GM12878 (cell line): ENCODE measurements around the gene SEPTIN6. TPM values are rescaled to one million over a fixed set of nuclear protein-coding genes. Genes with fewer than 3 reads are reported as not detected.

Experiments
- ATAC-seq: fragments of 200-7000 bp; cut with Tn5 transposase; 3 replicates; pipeline ENCODE4 v1.9.1; 2020; ENCODE audit warnings: mild to moderate bottlenecking, moderate library complexity
- BruUV-seq: library from RNA; stranded (reverse); fragments of 400-500 nt; replicated peaks from 2 replicates; lab custom pipeline; 2021; lab: Mats Ljungman, UMichigan
- CTCF ChIA-PET: fragments of 300-600 bp; sonication (Branson Sonifier 250); formaldehyde crosslinking; extraction: SDS; loops from one replicate; lab custom pipeline; 2021; ENCODE audit warnings: inconsistent platforms; lab: Yijun Ruan, JAX
- POLR2A ChIA-PET: fragments of 350-600 bp; formaldehyde crosslinking; extraction: SDS; loops from one replicate; lab custom pipeline; 2021; ENCODE audit warnings: inconsistent platforms; lab: Charles Lee
- RAD21 ChIA-PET: fragments of 300-600 bp; sonication (Branson Sonifier 250); formaldehyde crosslinking; loops from one replicate; lab custom pipeline; 2023; ENCODE audit warnings: antibody characterized with exemption; ENCODE audit not compliant: unreplicated experiment; lab: Charles Lee
- SMC1A ChIA-PET: fragments of 300-600 bp; sonication (Branson Sonifier 250); formaldehyde crosslinking; loops from one replicate; lab custom pipeline; 2023; ENCODE audit not compliant: unreplicated experiment, uncharacterized antibody; lab: Charles Lee
- DNase-seq: peaks from one replicate; pipeline ENCODE4 v3.0.0-alpha.2; 2011; ENCODE audit warnings: low read depth, low spot score
- FAIRE-seq: peaks from 3 replicates; lab custom pipeline; 2011; peaks lifted over from hg19 to GRCh38; lab: Jason Lieb, UNC
- H2AFZ ChIP-seq: 2 replicates; pipeline ENCODE4 v1.6.0; 2011; ENCODE audit warnings: low read depth, low read length, control low read depth; ENCODE audit not compliant: control insufficient read depth
- H3K27ac ChIP-seq: 2 replicates; pipeline ENCODE4 v1.5.1; 2011; ENCODE audit warnings: control low read depth; ENCODE audit not compliant: control insufficient read depth, insufficient read depth
- H3K27me3 ChIP-seq, 2 experiments: replicated peaks in 1 of 2; 2 replicates each; pipeline versions ENCODE4 v1.6.0 to v1.6.1; 2011; ENCODE audit warnings: low read length in 1 of 2; ENCODE audit not compliant: control insufficient read depth in 2 of 2, insufficient read depth in 2 of 2
- H3K36me3 ChIP-seq, 2 experiments: 2 replicates each; pipeline ENCODE4 v1.5.1; 2011; ENCODE audit warnings: low read length in 1 of 2; ENCODE audit not compliant: control insufficient read depth in 2 of 2, insufficient read depth in 2 of 2
- H3K4me1 ChIP-seq: 2 replicates; pipeline ENCODE4 v1.6.1; 2011; ENCODE audit warnings: mild to moderate bottlenecking, low read length, moderate library complexity, mixed read lengths; ENCODE audit not compliant: control insufficient read depth, insufficient read depth
- H3K4me2 ChIP-seq: 2 replicates; pipeline ENCODE4 v1.6.0; 2011; ENCODE audit warnings: control low read depth; ENCODE audit not compliant: control insufficient read depth, insufficient read depth
- H3K4me3 ChIP-seq: fragments of 200-600 bp; sonication (generic); 2 replicates; pipeline ENCODE4 v1.5.1; 2016
- H3K79me2 ChIP-seq: 2 replicates; pipeline ENCODE4 v1.6.0; 2011; ENCODE audit warnings: low read length; ENCODE audit not compliant: control insufficient read depth, insufficient read depth
- H3K9ac ChIP-seq: 2 replicates; pipeline ENCODE4 v1.8.0; 2011; ENCODE audit warnings: low read length, control low read depth, mixed read lengths; ENCODE audit not compliant: control insufficient read depth, insufficient read depth
- H3K9me3 ChIP-seq: replicated peaks from 3 replicates; pipeline ENCODE4 v1.5.1; 2011; ENCODE audit warnings: mild to moderate bottlenecking, low read length; ENCODE audit not compliant: control insufficient read depth, insufficient read depth
- H4K20me1 ChIP-seq: 2 replicates; pipeline ENCODE4 v1.6.0; 2011; ENCODE audit not compliant: control insufficient read depth, insufficient read depth
- EP300 ChIP-seq, 2 experiments: fragments of 150-350 bp in 1 of 2; IDR thresholded peaks; 2 replicates each; pipeline ENCODE4 v1.6.1; 2011 to 2012; ENCODE audit warnings: low read depth in 2 of 2, low read length in 2 of 2, borderline replicate concordance in 1 of 2, improper control_type of control experiment in 1 of 2, inconsistent platforms in 1 of 2; ENCODE audit not compliant: control insufficient read depth in 1 of 2
- FOS ChIP-seq: IDR thresholded peaks from 3 replicates; pipeline ENCODE4 v1.6.1; 2011; ENCODE audit warnings: borderline replicate concordance; ENCODE audit not compliant: insufficient read length; ENCODE audit errors: extremely low read depth
- GATAD2B ChIP-seq: fragments of 450-650 bp; conservative IDR thresholded peaks from 2 replicates; pipeline ENCODE4 v1.6.1; 2017; ENCODE audit warnings: low read depth, mild to moderate bottlenecking, moderate library complexity
- HDAC6 ChIP-seq: fragments of 200-600 bp; sonication (generic); IDR thresholded peaks from one replicate; pipeline ENCODE4 v1.8.0; 2017; ENCODE audit warnings: antibody characterized with exemption; ENCODE audit not compliant: unreplicated experiment
- NFIC ChIP-seq: IDR thresholded peaks from 2 replicates; pipeline ENCODE4 v1.6.1; 2012; ENCODE audit warnings: low read depth, mild to moderate bottlenecking, inconsistent platforms, low read length, moderate library complexity
- NR2C1 ChIP-seq: fragments of 450-650 bp; IDR thresholded peaks from 2 replicates; pipeline ENCODE4 v1.6.1; 2017; ENCODE audit warnings: antibody characterized with exemption, mild to moderate bottlenecking, moderate library complexity
- NR2F1 ChIP-seq: fragments of 450-650 bp; conservative IDR thresholded peaks from 2 replicates; pipeline ENCODE4 v1.6.1; 2017; ENCODE audit warnings: mild to moderate bottlenecking
- SMAD1 ChIP-seq: fragments of 450-650 bp; IDR thresholded peaks from 2 replicates; pipeline ENCODE4 v1.6.1; 2018; ENCODE audit warnings: mild to moderate bottlenecking, low read depth; ENCODE audit not compliant: partially characterized antibody
- ZNF274 ChIP-seq: IDR thresholded peaks from one replicate; pipeline ENCODE4 v1.8.0; 2011; ENCODE audit not compliant: insufficient read length, insufficient read depth
- WGBS: methylation state at CpG from one replicate; pipeline ENCODE4 v1.1.6; 2016; ENCODE audit warnings: low lambda C conversion rate; ENCODE audit not compliant: insufficient replicate concordance, insufficient coverage; ENCODE audit errors: missing lambda C conversion rate; 5-methylcytosine and 5-hydroxymethylcytosine counted together
- in situ Hi-C: fragments of 300-500 bp; cut with MboI; formaldehyde crosslinking; loops from 9 replicates; pipeline ENCODE4 v1.14.3; 2018; ENCODE audit warnings: mixed read lengths
- intact Hi-C: fragments of 100-400 bp; cut with micrococcal nuclease; formaldehyde crosslinking; loops from one replicate; pipeline ENCODE4 v1.14.2; 2022; ENCODE audit not compliant: unreplicated experiment
- polyA plus RNA-seq, 11 experiments: library from polyadenylated mRNA; depleted of rRNA in 4 of 11; unstranded in 6 of 11; stranded (reverse) in 5 of 11; fragments of >200 nt; fragmentation: Nextera tagmentation in 4 of 11; fragmentation: Illumina TruSeq in 1 of 11; extraction: Ambion mirVana in 4 of 11; extraction: Trizol in 1 of 11; gene quantifications; 1 replicate in 1 of 11; 2 replicates in 10 of 11; pipeline versions ENCODE4 v1.2.1 to v1.2.3, GENCODE V29; 2011 to 2016; ENCODE audit warnings: inconsistent platforms in 2 of 11, missing spikeins in 2 of 11, low read depth in 1 of 11
- total RNA-seq, 4 experiments: library from RNA; depleted of rRNA in 3 of 4; stranded (reverse); fragments of >200 nt in 3 of 4; fragmentation: Illumina TruSeq in 1 of 4; extraction: Trizol in 1 of 4; gene quantifications; 2 replicates each; pipeline versions ENCODE4 v1.2.1 to v1.2.3, GENCODE V29; 2013 to 2021
- TF ChIP-seq, protein P1 (sequence below): fragments of 450-650 bp; IDR thresholded peaks from 2 replicates; pipeline ENCODE4 v1.6.1; 2016; ENCODE audit warnings: mild to moderate bottlenecking
- TF ChIP-seq, protein P2 (sequence below): IDR thresholded peaks from 2 replicates; pipeline ENCODE4 v1.6.1; 2011; ENCODE audit warnings: borderline replicate concordance, low read depth, mild to moderate bottlenecking, moderate library complexity, low read length; ENCODE audit not compliant: insufficient read depth, poor library complexity, severe bottlenecking

SEPTIN6 gene
- total and polyA plus RNA-seq, 10 of the 15 experiments (the other 5 are each of a cell fraction or from before 2014, with no cell fraction given), result 37.2 to 353 (median 154) TPM

DNA sequence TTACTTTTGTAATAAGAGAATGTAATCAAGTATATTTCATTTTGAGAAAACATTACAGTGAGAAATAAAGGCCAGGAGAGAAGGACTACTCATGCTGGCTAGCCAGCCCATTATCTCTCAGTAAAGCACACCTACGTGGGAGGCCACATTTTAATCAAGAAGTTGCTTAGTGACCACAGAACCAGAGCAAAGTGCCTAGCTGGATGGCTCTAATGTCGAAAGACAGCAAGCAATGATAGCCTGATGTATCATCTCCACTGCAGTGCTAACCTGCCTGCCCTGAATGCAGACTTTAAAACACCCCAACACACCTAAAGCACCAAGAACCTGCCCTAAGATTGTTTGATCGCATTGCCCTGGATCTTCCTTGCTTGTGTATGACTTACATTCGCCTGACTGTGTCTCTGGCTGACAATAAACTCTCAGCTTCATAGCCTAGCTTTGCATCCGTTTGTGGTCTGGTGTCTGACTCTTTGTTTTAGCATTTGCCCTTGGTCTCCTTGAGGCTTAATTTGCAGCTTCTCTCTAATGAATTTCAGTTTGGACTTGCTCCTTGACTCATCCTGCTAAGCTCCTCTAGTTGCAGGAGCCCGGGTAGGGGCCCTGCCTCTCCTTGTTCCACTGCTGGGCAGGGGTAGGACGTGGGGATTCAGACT, 34.1 kb upstream of the SEPTIN6 start:
- FAIRE-seq (no peak), DNase-seq (no peak), ATAC-seq (peak; percentile 73)
- H3K9me3 ChIP-seq, result no peaks in the 10 kb centered on the region
- no peaks in the 10 kb centered on the region for H3K79me2 ChIP-seq
- no peak overlapping the region for H3K27ac ChIP-seq
- WGBS, result 45% methylated on average over 7 of the region's 7 CpGs
- H3K9ac ChIP-seq, result no peak overlapping the region
- no peak overlapping the region for H2AFZ ChIP-seq
- POLR2A ChIA-PET, result interaction anchor here (0.6 to 3.7 kb wide), 7 partner anchors 26 to 208 kb away, joined by 3 to 23 read pairs (median 3); no protein-coding TSS in a partner anchor
- no peaks in the 10 kb centered on the region for H4K20me1 ChIP-seq
- intact Hi-C loops, result no loop called here
- H3K27me3 ChIP-seq, result no peaks in the 10 kb centered on the region
- no peak overlapping the region for H3K4me3 ChIP-seq
- no peaks in the 10 kb centered on the region for H3K36me3 ChIP-seq
- CTCF ChIA-PET, result interaction anchor here (0.7 to 10.0 kb wide), 31 partner anchors 13 to 258 kb away, joined by 3 to 163 read pairs (median 4); partner anchors contain the start of gene SOWAHD
- no TSS peak for BruUV-seq
- RAD21 ChIA-PET, result interaction anchor here (0.7 to 5.0 kb wide), 25 partner anchors 8 to 211 kb away, joined by 3 to 60 read pairs (median 6); partner anchors contain the start of gene SEPTIN6
- no peak overlapping the region for H3K4me2 ChIP-seq
- SMC1A ChIA-PET, result interaction anchor here (0.7 to 8.2 kb wide), 25 partner anchors 11 to 249 kb away, joined by 3 to 166 read pairs (median 5); partner anchors contain the start of genes SEPTIN6 and SOWAHD
- no peaks in the 10 kb centered on the region for H3K4me1 ChIP-seq
- in situ Hi-C loops, result loop anchor here (5.0 kb wide), 1 partner anchor 105 kb away; no protein-coding TSS in a partner anchor
- TF ChIP-seq, protein P1, sequence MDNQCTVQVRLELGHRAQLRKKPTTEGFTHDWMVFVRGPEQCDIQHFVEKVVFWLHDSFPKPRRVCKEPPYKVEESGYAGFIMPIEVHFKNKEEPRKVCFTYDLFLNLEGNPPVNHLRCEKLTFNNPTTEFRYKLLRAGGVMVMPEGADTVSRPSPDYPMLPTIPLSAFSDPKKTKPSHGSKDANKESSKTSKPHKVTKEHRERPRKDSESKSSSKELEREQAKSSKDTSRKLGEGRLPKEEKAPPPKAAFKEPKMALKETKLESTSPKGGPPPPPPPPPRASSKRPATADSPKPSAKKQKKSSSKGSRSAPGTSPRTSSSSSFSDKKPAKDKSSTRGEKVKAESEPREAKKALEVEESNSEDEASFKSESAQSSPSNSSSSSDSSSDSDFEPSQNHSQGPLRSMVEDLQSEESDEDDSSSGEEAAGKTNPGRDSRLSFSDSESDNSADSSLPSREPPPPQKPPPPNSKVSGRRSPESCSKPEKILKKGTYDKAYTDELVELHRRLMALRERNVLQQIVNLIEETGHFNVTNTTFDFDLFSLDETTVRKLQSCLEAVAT, result 0 out of 2 replicates have a peak, but pooled peaks have one; percentile 22
- TF ChIP-seq FOS, result no peak

DNA sequence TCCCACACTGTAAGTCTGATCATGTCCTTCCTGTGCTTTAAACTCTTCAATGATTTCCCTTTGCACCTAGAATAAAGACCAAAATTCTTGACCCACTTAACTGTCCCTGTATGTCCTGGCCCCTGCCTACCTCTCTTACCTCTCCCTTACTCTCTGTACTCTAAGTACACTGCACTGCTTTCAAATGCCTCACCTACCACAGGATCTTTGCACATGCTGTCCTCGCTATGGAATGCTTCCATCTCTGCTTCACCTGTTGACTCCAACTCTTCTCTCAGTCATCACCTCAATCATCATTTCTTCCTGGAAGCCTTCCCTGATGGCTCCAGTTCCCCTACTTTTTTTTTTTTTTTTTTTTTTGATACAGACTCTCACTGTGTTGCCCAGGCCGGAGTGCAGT, 29.0 kb upstream of the SEPTIN6 start:
- ChIA-PET SMC1A (no interaction called here), RAD21 (no interaction called here), POLR2A (no interaction called here), CTCF (no interaction called here)
- H3K4me2 ChIP-seq, result no peak overlapping the region
- no peak overlapping the region for H2AFZ ChIP-seq
- no peak for DNase-seq
- H3K27ac ChIP-seq, result no peak overlapping the region
- no peak; the same call in 2 of the 3 replicates for ATAC-seq
- H3K9ac ChIP-seq, result no peak overlapping the region
- 94% methylated on average over 1 of the region's 2 CpGs for WGBS
- H3K4me3 ChIP-seq, result no peak overlapping the region
- no peak for FAIRE-seq
- no peaks in the 10 kb centered on the region for H3K36me3 ChIP-seq
- no peaks in the 10 kb centered on the region for H3K4me1 ChIP-seq
- in situ Hi-C loops, result no loop called here
- no peak for TF ChIP-seq NR2F1
- TF ChIP-seq EP300 (IDR thresholded peaks at IDR 0.05; ENCODE audit: borderline replicate concordance in 1 of 2, control insufficient read depth in 1 of 2, low read depth in 2 of 2, low read length in 2 of 2), result no peak
- no peak for TF ChIP-seq ZNF274
- no peak for TF ChIP-seq HDAC6
- TF ChIP-seq, protein P2, sequence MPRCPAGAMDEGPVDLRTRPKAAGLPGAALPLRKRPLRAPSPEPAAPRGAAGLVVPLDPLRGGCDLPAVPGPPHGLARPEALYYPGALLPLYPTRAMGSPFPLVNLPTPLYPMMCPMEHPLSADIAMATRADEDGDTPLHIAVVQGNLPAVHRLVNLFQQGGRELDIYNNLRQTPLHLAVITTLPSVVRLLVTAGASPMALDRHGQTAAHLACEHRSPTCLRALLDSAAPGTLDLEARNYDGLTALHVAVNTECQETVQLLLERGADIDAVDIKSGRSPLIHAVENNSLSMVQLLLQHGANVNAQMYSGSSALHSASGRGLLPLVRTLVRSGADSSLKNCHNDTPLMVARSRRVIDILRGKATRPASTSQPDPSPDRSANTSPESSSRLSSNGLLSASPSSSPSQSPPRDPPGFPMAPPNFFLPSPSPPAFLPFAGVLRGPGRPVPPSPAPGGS, result no peak
- no peak for TF ChIP-seq NR2C1
- TF ChIP-seq SMAD1, result no peak
- TF ChIP-seq NFIC, result no peak
- no peak for TF ChIP-seq GATAD2B
- H3K27me3 ChIP-seq, result no peaks in the 10 kb centered on the region
- no TSS peak for BruUV-seq
- no peaks in the 10 kb centered on the region for H4K20me1 ChIP-seq
- intact Hi-C loops, result no loop called here
- H3K79me2 ChIP-seq, result no peaks in the 10 kb centered on the region
- H3K9me3 ChIP-seq, result no peaks in the 10 kb centered on the region
